Esophagus squamous epithelium (tissue), 4 donors: Measurements from ENCODE around the gene GPR42.

Experiments used
- POLR2A ChIP-seq, 4 donors: fragments of 450-650 bp; IDR thresholded peaks; one replicate each; pipeline ENCODE4 v1.6.1; 2017; ENCODE audit warnings: antibody characterized with exemption in 4 of 4, mild to moderate bottlenecking in 4 of 4, moderate library complexity in 3 of 4
- TF ChIP-seq, protein P1 (sequence below), 6 experiments: fragments of 450-650 bp in 4 of 6; fragments of 200-600 bp in 2 of 6; sonication (generic) in 2 of 6; IDR thresholded peaks; one replicate each; pipeline ENCODE4 v1.5.1; 2016 to 2019; ENCODE audit warnings: antibody characterized with exemption in 6 of 6, mild to moderate bottlenecking in 4 of 6, moderate library complexity in 4 of 6

DNA sequence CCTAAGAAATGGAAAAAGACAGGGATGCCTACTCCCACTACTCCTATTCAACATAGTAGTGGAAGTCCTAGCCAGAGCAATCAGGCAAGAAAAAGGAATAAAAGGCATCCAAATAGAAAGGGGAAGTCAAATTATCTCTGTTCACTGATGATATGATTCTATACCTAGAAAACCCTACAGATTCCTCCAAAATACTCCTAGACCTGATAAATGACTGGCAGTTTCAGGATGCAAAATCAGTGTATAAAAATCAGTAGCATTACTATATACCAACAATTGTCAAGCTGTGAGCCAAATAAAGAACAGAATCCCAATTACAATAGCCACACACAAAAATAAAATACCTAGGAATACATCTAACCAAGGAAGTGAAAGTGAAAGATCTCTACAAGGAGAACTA is 1.3 kb upstream of the GPR42 start:
- TF ChIP-seq, protein P1, sequence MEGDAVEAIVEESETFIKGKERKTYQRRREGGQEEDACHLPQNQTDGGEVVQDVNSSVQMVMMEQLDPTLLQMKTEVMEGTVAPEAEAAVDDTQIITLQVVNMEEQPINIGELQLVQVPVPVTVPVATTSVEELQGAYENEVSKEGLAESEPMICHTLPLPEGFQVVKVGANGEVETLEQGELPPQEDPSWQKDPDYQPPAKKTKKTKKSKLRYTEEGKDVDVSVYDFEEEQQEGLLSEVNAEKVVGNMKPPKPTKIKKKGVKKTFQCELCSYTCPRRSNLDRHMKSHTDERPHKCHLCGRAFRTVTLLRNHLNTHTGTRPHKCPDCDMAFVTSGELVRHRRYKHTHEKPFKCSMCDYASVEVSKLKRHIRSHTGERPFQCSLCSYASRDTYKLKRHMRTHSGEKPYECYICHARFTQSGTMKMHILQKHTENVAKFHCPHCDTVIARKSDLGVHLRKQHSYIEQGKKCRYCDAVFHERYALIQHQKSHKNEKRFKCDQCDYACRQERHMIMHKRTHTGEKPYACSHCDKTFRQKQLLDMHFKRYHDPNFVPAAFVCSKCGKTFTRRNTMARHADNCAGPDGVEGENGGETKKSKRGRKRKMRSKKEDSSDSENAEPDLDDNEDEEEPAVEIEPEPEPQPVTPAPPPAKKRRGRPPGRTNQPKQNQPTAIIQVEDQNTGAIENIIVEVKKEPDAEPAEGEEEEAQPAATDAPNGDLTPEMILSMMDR (IDR thresholded peaks at IDR 0.05) = no peak
- no peak for TF ChIP-seq POLR2A (IDR thresholded peaks at IDR 0.05)
